TTC549 (cell line): ENCODE measurements around the gene ZNF710.
"Not testable (repeated sequence)": the region's sequence is repeated elsewhere in the genome, so short reads cannot be mapped to it uniquely, and the experiment has no call there.

ENCODE experiments used
- FAIRE-seq: peaks from 2 replicates; lab custom pipeline; 2012; peaks lifted over from hg19 to GRCh38; lab: Jason Lieb, UNC

The ZNF710 gene

DNA sequence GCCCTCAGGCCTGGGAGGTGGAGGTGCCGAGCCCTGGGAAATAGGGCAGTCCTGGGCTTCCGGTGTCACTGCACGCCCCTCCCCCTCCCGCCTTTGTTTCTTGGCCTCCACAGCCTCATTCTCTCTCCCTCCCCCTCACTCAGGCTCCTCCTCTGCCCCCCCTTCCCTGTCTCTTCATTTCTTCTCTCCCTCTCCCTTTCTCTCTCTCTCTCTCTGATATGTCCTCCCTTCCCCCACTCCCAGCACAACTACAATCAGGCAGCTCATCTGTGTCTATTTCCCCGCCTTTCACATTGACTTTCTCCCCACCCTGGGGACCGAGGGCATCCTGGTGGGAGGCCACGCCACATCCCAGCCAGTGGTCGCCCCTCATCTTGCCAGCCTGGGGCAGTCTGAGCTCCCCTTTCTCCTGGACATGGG, 60.9 kb downstream of the ZNF710 start:
- no peak for FAIRE-seq

DNA sequence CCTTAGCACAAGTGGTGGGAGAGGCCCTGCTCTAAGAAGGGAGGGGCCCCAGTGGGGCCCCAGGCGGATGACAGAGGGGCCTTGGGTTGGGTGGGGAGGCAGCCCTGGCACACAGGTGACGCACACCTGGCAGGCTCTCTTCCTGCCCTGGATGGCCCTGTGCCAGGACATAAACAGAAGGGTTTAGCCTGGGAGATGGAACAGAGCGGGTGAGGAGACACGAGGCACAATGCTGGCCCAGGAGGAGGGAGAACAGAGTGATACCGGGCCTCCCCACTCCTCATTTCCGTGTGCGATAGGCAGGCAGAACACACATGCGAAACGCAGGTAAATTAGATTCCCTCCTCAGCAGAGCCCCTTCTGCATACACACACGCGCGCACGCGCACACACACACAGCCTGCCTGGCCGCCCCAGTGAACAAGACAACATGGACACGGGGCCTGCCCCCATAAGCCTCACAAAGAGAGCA, 61.4 kb downstream of the ZNF710 start:
- FAIRE-seq, result no peak

DNA sequence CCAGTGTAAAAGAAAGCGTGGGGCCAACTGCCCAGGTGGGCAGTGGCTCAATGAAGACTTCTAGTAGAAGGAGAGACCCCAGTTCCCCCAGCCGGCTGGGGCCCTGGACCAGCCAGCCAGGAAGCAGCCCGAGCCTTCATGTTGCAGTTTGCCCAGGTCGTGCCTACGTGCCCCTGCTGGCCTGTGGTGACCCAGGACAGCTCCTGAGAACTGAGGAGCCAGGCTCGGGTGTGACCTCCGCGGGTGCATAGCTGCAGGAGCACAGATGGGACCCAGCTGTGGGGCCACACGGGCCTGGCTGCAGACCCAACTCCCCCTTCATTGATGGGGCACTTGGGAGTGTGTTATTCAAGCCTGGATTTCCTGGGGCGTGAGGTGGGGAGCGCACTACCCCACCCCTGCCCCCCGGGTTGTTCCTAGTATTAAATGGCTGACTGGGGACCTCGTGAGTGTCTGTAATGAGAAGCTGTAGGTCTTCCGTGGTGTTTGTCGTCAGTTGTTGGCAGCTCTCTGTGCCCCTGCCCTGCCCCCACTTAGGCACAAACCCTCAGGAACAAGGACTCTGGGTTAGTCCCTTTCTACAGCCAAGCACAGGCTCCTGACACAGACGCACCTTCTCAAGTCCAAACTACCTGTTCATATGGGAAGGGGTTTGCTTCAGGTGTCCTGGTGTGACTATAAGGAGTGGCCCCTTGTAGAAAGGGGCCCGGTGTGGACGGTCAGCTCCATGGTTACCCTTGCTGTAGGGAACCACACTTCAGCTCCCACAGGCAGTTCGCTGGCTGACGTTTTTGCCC, 62.0 kb downstream of the ZNF710 start:
- no peak for FAIRE-seq

DNA sequence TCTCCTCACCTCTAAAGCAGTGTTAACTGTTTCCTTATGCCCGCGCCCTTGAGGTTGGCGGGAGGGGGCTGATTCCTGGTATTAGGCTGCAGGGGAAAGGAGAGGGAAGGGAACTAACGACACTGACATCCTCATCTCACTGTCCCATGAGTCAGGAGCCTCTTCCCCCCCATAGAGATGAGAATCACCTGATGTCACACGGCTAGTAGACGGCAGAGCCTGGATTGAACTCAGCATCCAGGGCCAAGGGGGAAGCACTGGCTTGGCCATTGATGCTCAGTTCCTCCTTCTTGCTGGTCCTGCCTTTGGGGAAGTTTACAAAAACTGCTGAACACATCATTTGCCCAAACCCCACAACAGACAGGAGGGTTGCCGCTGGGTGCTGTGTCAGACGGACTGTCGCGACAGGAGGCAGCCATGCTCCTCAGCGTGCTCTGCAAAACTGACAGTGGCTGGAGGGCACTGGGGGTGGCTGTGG, 62.7 kb downstream of the ZNF710 start:
- no peak for FAIRE-seq

DNA sequence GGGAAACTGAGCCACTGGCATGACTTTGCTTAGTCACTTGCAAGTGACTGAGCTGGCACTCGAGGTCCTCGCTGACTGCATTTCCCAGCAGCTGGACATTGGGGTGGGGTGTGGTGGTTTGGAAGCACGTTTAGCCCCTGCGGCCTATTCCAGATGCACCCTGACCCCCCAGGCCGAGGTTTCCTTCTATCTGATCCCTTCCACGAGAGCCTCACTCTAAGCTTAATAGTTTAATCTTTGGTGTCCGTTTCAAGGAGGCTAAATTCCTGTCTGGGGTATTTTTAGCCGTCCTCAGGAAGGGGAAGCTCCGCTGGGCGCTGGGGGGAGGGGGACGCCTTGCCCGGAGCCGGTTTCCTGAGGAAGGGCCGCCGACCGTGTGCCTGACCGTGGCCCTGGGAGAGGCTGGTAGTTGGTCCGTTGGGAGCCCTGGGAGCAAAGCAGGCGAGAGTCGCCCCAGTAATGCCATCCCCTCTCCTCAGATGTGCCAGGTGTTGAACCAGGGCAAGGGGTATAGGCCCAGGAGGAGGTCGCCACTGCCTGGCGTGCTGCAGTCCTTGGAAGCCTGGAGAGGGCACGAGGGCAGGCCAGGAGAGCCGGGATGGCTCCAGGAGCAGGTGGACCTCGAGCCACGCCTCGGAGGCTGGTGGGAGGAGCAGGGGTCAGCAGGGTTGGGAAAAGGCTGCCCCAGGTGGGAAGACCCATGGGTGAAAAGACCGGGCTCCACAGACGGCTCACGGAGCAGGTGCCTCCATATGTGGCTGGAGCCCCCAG, 64.0 kb downstream of the ZNF710 start:
- FAIRE-seq, result no peak

DNA sequence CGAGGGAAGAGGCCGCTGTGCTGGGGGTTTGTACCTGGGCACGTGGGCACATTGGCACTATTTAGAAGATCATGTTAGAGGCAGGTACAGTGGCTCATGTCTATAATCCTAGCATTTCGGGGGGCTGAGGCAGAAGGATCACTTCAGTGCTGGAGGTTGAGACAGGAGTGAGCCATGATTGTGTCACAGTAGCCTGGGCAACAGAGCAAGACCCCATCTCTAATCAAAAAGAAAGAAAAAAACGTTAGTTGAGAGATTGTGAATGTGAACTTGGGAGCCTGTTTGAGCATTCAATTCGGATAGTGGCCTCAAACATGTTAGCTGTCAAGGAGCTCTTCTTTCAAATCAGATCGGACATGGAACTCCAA, 64.5 kb downstream of the ZNF710 start:
- FAIRE-seq, result no peak

DNA sequence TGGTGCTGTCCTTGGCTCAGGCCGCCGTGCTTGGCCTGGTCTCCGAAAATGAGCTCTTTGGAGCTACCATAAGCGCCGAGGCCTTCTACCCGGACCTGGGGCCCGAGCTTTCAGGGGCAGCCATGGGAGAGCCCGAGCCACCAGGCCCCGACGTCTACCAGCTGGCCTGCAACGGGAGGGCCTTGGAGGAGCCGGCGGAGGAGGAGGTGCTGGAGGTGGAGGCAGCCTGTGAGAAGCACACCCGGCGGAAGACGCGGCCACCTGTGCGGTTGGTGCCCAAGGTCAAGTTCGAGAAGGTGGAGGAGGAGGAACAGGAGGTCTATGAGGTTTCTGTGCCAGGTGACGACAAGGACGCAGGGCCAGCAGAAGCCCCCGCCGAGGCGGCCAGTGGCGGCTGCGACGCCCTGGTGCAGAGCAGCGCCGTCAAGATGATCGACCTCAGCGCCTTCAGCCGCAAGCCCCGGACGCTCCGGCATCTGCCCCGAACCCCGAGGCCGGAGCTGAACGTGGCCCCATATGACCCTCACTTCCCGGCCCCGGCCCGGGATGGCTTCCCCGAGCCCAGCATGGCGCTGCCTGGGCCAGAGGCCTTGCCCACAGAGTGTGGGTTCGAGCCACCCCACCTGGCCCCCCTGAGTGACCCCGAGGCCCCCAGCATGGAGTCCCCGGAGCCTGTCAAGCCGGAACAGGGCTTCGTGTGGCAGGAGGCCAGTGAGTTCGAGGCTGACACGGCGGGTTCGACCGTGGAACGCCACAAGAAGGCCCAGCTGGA, 66.2 kb downstream of the ZNF710 start:
- no peak for FAIRE-seq

DNA sequence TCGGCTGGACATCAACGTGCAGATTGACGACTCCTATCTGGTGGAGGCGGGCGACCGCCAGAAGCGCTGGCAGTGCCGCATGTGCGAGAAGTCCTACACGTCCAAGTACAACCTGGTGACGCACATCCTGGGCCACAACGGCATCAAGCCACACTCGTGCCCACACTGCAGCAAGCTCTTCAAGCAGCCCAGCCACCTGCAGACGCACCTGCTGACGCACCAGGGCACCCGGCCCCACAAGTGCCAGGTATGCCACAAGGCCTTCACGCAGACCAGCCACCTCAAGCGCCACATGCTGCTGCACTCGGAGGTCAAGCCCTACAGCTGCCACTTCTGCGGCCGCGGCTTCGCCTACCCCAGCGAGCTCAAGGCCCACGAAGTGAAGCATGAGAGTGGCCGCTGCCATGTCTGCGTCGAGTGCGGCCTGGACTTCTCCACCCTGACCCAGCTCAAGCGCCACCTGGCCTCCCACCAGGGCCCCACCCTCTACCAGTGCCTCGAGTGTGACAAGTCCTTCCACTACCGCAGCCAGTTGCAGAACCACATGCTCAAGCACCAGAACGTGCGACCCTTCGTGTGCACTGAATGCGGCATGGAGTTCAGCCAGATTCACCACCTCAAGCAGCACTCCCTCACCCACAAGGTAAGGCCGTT, 67.0 kb downstream of the ZNF710 start:
- no peak for FAIRE-seq

DNA sequence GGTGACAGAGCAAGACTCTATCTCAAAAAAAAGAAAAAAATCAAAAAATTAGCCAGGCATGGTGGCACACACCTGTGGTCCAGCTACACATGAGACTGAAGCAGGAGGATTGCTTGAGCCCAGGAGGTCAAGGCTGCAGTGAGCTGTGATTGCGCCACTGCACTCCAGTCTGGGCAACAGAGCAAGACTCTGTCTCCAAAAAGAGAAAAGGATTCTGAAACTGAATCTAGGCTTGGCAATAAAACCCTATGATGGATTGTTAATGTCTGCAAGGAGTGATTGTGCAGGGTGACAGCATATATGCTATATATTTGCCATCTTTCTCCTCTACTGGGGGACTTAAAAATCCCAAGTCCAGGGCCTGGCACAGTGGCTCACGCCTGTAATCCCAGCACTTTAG, 69.5 kb downstream of the ZNF710 start:
- FAIRE-seq, result not testable (repeated sequence)

DNA sequence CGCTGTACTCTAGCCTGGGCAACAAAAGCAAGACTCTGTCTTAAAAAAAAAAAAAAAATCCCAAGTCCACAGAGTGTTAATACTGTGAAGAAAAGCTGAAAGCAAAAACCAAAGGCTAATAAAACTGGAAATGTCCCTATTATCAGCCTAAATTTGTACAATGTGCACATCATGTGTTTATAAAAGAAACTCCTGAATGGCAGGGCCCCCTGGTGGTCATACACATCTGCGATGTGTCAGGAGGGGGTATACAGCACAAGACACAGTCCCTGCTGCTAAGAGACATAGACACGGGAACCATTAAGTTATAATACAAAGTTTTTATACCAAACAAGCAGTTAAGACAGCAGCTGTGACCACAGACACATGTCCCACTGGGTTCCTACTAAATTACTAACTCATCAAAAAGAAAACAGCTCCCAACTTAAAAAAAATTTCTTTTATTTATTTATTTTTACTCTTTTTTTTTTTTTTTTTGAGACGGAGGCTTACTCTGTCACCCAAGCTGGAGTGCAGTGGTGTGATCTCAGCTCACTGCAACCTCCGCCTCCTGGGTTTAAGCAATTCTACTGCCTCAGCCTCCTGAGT, 70.2 kb downstream of the ZNF710 start:
- FAIRE-seq, result no peak

DNA sequence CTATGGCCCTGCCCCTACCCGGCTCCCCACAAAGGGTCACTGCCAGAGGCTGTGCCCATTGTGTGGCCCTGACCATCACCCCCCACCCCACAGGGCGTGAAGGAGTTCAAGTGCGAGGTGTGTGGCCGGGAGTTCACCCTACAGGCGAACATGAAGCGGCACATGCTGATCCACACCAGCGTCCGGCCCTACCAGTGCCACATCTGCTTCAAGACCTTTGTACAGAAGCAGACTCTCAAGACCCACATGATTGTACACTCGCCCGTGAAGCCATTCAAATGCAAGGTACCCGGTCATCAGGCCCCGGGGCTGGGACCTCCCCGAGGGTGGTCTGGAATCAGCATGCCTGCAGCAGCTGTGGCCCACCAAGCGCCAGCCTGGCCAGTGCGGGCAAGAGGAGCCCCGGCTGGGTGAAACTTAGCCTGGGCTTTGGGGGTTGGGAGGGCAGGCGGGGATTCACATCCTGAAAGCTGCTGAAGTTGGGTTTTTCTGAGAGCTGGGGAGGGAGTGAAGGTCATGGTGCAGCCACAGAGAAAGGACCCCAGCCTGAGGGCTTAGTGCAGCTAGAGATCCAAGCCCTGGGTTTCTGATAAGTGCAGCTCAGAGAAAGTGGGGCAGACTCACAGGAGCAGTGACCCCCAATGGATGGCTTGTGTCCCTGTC, 72.0 kb downstream of the ZNF710 start:
- FAIRE-seq, result no peak

DNA sequence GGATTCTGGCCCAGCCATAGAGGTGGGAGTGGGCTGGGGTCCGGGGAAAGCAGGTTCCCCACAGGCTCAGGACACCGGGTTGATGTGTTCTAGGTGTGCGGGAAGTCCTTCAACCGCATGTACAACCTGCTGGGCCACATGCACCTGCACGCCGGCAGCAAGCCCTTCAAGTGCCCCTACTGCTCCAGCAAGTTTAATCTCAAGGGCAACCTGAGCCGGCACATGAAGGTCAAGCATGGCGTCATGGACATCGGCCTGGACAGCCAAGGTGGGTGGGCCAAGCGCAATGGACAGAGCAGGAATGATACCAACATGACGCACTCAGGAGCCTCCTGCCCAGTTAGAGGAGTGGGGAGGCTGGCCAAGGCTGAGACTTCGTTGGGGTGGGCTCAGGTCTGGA, 72.9 kb downstream of the ZNF710 start:
- FAIRE-seq, result no peak

DNA sequence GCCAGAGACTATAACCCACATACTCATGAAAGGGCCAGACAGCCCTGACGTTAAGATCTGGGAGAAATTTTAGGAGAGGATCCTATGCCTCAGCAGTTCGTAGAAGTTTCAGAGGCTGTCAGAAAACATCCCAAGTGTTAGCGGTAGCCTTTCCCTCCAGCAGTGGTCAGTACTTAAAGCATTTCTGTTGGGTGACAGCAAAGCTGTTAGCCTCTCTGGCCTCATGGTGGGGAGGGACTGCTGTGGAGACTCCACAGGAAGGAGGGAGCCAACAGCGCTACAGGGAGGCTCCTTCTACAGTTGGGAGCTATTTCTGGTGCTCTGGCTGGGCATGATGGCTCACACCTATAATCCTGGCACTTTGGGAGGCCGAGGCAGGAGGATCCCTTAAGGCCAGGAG, 73.8 kb downstream of the ZNF710 start:
- no peak for FAIRE-seq

DNA sequence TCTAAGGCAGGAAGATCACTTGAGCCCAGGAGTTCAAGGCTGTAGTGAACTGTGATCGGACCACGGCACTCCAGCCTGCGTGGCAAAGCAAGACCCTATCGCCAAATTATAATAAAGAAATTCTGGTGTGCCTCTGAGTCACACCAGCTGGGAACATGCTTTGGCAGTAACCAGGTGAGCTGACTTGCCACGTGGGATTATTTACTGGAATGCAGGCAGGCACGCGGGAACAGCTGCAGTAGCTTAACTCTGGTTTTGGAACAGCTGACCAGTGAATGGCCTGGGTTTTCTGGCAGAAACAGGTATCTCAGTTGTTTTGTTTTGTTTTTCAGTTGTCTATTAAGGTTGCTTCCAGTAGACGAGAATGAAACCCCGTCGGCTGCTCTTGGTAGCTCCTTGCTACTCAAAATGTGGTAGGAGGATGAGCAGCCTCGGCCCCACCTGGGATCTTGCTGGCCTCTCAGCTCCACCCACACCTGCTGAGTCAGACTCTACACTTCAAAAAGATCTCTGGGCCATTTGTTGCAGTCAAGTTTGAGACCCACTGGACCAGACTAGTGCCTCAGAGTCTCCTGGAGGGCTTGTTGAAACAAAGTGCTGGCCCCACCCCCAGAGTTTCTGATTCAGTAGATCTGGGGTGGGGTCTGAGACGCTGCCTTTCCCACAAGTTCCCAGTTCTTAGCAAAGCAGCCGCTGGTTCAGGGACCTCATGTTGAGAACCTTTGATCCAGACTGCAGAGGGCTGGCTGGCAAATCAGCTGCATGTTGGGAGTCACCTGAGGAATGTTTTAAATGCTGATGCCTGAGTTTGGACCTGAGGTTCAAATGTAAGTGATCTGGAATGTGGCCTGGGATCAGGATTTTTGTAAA, 74.5 kb downstream of the ZNF710 start:
- FAIRE-seq, result no peak

DNA sequence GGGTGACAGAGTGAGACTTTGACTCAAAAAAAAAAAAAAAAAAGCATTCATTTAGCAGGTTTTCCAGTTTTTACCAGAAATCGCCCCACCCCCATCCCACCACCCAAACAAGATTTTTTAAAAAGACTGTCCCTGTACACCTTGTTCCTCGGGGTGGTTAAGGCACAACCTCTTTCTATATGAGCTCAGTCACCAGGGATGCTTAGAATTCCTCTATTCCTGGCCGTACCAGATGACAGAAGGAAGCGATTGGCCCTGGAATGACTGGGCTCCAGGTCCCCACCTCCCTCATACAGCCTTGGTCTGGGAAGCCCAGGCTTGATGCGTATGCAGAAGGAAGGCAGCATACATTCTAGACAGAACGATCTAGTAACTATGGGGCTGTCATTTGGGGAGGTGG, 75.6 kb downstream of the ZNF710 start:
- no peak for FAIRE-seq

DNA sequence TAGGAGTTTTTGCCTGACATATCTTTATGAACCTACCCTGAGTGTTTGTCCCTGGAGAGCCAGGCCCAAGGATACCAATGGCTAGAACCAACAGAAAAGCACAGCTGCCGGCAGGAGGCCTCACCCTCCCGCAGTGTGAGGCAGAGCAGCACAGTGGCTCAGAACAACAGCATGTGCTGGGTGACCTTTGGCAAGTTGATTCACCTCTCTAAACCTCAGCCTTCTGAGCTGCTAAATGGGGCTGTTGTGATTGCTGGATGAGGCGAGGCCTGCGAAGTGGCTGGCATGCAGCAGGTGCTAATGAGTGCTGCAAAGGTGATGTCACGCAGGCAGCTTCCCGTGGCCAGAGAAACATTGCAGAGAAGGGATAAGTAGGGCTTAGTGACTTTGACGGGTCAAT, 77.8 kb downstream of the ZNF710 start:
- FAIRE-seq, result no peak

DNA sequence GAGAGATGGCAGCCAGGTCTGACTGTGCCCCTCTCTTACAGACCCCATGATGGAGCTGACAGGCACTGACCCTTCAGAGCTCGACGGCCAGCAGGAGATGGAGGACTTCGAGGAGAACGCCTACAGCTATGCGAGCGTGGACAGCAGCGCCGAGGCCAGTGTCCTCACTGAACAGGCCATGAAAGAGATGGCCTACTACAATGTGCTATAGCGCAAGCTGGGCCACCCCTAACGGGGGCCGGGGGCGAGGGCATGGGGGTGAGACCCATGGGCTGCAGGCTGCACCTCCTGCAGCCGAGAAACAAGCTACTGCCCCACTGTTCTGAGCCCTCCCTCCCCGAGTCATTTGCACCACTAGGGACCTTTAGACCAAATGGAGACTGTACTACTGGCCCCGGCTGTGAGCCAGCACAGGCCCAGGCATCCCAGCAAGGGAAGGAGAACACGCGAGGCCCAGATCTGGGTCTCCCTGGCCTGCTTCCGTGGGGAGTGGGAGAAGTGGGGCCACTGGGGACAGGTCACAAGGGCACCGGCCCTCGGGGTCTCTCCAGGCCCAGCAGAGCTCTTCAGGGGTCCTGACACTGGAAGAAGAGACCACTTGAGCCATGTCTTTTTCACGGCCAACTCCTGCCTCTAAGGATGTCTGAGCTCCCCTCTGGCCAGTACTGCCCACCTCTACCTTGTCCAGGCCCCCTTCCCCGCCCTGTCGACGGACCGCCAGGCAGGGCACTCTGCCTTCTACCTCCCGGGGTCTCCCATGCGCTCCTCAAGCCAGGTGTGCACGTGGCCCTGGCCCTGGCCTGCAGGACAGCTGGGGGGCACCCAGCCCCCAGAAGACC, 78.7 kb downstream of the ZNF710 start:
- FAIRE-seq, result no peak

DNA sequence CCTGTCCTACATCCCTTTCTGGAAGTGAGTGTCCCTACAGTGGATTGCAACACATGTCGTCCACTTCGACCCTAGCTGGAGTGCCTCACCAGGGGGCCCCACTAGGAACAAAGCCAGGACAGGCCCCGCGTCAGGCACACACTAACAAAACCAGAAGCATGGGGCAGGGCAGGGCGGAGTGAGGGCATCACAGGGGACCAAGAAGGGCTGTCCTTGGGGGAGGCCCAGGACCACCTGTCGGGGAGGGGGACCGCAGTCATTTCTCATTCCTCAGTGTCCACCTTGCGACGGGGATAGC, 79.3 kb downstream of the ZNF710 start:
- no peak for FAIRE-seq

DNA sequence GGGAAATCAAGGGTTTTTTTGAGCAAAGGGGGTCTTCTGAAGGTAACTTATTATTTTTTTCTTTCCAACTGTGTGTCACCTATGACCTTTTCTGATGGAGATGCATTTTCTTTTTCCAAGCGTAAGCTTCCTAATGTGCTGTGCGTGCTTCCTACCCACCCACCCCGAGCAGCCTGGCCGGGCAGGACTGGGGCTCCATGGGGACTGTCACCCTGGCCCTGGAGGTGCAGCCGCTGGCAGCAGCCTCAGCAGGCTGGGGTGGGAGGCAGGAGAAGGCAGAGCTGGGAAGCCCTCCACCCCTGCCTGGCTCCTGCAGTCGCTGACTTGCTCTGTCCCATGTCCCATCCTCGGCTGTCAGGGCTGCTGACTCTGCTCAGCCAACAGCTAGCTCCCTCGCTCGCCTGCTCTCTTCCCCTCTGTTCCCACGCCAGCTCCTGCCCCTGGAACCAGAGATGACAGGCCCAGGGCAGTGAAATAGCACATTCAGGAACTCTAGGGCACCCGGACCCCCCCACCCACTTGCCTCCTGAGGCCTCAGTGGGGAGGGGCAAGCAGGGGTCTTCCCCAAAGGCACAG, 79.8 kb downstream of the ZNF710 start:
- no peak for FAIRE-seq
